Activated T-helper 2 cell treated with anti-CD3 and anti-CD28 coated beads, Interferon-gamma antibody, Interleukin-2, Interleukin-4, amounts not matched to agents 10 μg/mL and 5 μg/mL and 100 μg/mL, durations not matched to agents 14 hours and 24 hours and 36 hours (primary cell): ENCODE results near the gene EIF2B5. TPM values are rescaled to one million over a fixed set of nuclear protein-coding genes. Genes with fewer than 3 reads are reported as not detected.
A peak's percentile ranks its signal among the peaks of the same experiment; 100 is the strongest.

Source experiments
- DNase-seq: peaks from one replicate; pipeline ENCODE4 v3.0.0; 2021; ENCODE audit warnings: low spot score
- H3K27ac Mint-ChIP-seq: one replicate; pipeline ENCODE4 v1.8.0; 2021; ENCODE audit warnings: mixed read lengths
- H3K27me3 Mint-ChIP-seq: one replicate; pipeline ENCODE4 v1.8.0; 2021; ENCODE audit warnings: low read depth, mixed read lengths
- H3K36me3 Mint-ChIP-seq: one replicate; pipeline ENCODE4 v1.8.0; 2021; ENCODE audit warnings: low read depth, mixed read lengths
- H3K4me1 Mint-ChIP-seq: one replicate; pipeline ENCODE4 v1.8.0; 2021; ENCODE audit warnings: low read depth, mixed read lengths
- H3K4me3 Mint-ChIP-seq: one replicate; pipeline ENCODE4 v1.8.0; 2021; ENCODE audit warnings: low read depth, mild to moderate bottlenecking, moderate library complexity, mixed read lengths
- H3K9me3 Mint-ChIP-seq: one replicate; pipeline ENCODE4 v1.8.0; 2021; ENCODE audit warnings: mixed read lengths
- intact Hi-C: fragments of 100-400 bp; cut with micrococcal nuclease; formaldehyde crosslinking; loops from one replicate; pipeline ENCODE4 v1.15.1; 2023
- total RNA-seq: library from RNA; stranded (reverse); gene quantifications from 2 replicates; pipeline ENCODE4 v1.2.3, GENCODE V29; 2022

Gene EIF2B5
- total RNA-seq, 1 donor from 2014 or later: 75.0 TPM

DNA sequence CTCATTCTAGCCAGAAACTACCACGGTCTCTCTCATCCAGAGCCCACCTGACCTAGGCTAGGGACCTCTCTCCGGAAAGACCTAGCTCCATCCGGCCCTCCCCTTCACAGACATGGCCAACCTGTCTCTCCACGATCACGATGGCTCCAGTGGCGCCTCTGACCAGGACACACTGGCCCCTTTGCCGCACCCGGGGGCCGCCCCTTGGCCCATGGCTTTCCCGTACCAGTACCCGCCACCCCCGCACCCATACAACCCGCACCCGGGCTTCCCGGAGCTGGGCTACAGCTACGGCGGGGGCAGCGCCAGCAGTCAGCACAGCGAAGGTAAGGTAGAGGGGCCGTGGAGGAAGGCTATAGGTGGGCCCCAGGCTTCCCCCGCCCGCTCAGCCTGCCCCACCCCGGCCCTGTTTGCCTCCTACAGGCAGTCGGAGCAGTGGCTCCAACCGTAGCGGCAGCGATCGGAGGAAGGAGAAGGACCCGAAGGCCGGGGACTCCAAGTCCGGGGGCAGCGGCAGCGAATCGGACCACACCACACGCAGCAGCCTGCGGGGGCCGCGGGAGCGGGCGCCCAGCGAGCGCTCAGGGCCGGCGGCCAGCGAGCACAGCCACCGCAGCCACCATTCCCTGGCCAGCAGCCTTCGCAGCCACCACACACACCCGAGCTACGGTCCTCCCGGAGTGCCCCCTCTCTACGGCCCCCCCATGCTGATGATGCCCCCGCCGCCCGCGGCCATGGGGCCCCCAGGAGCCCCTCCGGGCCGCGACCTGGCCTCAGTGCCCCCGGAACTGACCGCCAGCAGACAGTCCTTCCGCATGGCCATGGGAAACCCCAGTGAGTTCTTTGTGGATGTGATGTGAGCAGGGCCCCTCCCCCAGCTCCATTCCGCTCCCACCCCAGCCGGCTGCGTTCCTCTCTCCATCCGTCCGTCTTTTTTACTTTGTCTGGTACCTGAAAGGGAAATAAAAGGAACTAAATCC, 35.0 kb downstream of the EIF2B5 start:
- intact Hi-C loops: no loop called here
- H3K27me3 Mint-ChIP-seq: no peaks in the 10 kb centered on the region

DNA sequence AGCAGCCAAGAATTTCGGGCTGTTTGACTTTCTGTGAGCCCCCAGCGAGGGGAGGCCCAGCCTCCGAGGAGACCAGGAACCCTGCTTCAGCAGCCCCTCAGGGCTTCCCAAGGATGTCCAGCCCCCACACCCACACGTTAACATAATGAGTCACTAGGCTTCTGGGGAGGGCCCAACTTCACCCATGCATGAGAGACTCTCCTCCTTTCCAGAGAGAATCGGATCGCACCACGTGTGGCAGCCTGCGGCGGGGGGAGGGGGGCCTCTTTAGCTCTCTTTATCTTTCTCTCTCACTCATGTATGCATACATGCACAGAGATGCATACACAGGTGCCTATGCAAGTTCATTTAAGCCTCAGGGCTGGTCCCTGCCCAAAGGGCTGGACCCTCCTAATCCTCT, 36.4 kb downstream of the EIF2B5 start:
- DNase-seq: no peak
- peaks cover 32% of the 10 kb centered on the region for H3K36me3 Mint-ChIP-seq
- no peaks in the 10 kb centered on the region for H3K9me3 Mint-ChIP-seq
- no peak overlapping the region for H3K27ac Mint-ChIP-seq
- no peaks in the 10 kb centered on the region for H3K27me3 Mint-ChIP-seq
- H3K4me3 Mint-ChIP-seq: no peak overlapping the region
- peaks cover 13% of the 10 kb centered on the region for H3K4me1 Mint-ChIP-seq
- intact Hi-C loops: no loop called here

More for the DNA sequence above, 35.0 kb downstream of the EIF2B5 start:
- no peaks in the 10 kb centered on the region for H3K9me3 Mint-ChIP-seq
- H3K4me1 Mint-ChIP-seq: peaks cover 3% of the 10 kb centered on the region
- no peak overlapping the region for H3K4me3 Mint-ChIP-seq
- H3K27ac Mint-ChIP-seq: no peak overlapping the region
- DNase-seq: no peak
- peaks cover 33% of the 10 kb centered on the region for H3K36me3 Mint-ChIP-seq

DNA sequence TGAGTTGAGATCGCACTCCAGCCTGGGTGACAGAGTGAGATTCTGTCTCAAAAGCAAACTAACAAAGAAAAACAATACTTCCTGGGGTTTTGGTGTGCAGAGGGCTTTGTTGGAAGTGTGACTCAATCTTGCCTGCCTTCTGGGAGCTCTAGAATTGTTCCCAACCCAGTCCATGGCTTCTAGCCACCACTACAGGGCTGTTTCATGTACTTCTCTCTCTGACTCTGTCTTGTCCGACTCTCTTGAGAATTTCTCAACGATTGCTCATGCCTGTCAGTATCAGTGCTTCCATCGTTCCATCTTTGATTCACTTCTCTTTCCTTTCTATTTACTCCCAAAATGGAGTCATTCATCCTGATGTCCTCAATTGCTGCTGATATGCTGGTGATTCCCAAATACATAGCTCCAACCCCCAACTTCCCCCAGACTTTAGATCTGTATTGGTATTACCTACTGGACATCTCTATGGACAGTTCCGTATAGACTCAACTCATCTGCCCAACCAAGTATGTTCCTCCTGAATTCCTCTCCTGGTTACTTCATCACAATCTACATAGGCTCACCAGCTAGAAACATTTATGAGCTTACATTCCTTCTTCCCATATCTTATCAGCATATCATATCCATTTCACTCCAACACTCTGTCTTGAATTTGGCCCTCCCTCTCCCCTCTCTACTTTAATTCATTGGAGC, 37.7 kb downstream of the EIF2B5 start:
- H3K4me3 Mint-ChIP-seq: no peak overlapping the region
- no peaks in the 10 kb centered on the region for H3K27me3 Mint-ChIP-seq
- H3K9me3 Mint-ChIP-seq: no peaks in the 10 kb centered on the region
- peaks cover 14% of the 10 kb centered on the region for H3K4me1 Mint-ChIP-seq
- intact Hi-C loops: no loop called here
- H3K27ac Mint-ChIP-seq: no peak overlapping the region
- H3K36me3 Mint-ChIP-seq: peaks cover 27% of the 10 kb centered on the region
- no peak for DNase-seq

DNA sequence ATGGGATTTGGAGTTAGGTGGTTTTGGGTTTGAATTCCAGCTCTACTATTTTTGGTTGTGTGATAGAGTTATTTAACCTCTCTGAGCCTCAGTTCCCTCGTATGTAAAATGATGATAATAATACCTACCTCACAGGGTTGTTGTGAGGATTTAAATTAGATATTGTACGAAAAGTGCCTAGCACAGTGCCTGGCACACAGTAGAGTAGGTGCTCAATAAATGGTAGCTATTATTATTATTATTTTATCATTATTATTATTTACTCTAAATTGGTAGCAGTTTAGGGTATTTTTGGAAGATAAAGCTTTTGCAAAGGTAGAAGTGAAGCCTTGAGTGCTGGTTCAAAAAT, 38.2 kb downstream of the EIF2B5 start:
- H3K4me1 Mint-ChIP-seq: peaks cover 17% of the 10 kb centered on the region
- no peak for DNase-seq
- H3K27ac Mint-ChIP-seq: no peak overlapping the region
- no peak overlapping the region for H3K4me3 Mint-ChIP-seq
- intact Hi-C loops: no loop called here
- H3K9me3 Mint-ChIP-seq: no peaks in the 10 kb centered on the region
- H3K36me3 Mint-ChIP-seq: peaks cover 32% of the 10 kb centered on the region
- H3K27me3 Mint-ChIP-seq: no peaks in the 10 kb centered on the region

DNA sequence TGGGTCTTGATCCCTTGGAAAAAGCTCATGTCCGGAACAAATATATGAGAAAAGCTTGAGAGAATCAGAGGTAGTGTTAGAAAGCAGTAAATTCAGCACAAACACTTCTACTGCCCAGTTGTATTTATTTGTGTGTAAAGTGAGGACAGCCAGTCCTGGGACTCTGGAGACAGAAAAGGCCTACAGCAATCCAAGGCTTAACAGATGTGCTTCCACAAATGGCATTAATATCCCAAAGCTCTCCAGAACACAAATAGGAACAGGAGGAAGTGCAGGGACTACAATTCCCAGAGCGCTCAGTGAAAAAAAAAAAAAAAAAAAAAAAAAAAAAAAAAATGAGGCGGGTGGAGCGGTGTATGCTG, 39.1 kb downstream of the EIF2B5 start:
- Mint-ChIP-seq H3K27ac (peak overlapping the region; percentile 49), H3K27me3 (no peaks in the 10 kb centered on the region), H3K36me3 (peaks cover 40% of the 10 kb centered on the region), H3K9me3 (no peaks in the 10 kb centered on the region), H3K4me3 (peak overlapping the region; percentile 97), H3K4me1 (peaks cover 17% of the 10 kb centered on the region)
- intact Hi-C loops: loop anchor here (1.0 to 2.0 kb wide), 5 partner anchors 12 to 125 kb away; partner anchors contain the start of genes ABCF3, ALG3, DVL3 and EEF1AKMT4
- no peak for DNase-seq

DNA sequence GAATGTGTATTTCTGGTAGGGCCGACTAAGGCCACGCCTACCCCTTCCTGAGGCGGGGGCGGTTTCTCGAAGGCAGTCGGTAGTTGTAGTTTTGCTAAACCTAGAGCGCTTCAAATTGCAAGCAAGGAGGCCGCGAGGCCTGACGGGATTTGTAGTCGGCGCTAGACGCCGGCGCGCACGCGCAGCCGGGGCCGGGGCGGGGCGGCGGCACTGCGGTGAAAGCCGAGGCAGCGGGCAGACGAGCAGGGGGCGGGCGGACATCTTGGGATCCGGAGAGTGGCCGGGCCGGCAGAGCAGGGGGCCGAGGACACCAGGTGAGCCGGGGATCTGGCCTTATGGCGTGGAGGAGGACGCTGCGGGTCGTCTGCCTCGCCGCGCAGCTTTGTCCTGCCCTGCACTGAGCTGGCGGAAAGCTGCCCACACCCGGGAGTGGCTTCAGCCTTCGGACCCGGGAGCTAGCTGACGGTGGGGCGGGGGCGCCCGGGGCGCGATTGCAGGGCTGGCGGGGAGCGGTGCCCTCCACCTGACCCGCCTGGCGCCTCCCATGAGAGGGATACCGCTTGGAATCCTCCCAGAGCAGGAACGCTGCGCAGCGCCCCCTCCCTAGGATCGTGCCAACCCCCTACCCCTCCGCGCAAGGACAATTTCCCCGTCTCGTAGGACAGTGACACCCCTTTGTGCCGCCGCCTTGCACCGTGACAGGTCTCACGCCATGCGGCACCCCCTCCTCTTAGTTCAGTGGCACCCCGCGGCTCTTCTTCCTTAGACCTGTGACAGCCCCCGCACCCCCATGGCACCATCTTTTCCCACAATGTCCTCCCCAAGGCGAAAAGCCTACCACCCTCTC, 39.7 kb downstream of the EIF2B5 start, which contains the start of gene AP2M1:
Gene AP2M1 (plus strand): TSS at position 210 of the 847 bp plus-strand sequence. CDS start 2,139 bp downstream, outside the sequence.
- Mint-ChIP-seq H3K4me3 (peak within 1 kb of the TSS; percentile 97), H3K36me3 (peaks cover 46% of the 10 kb centered on the region), H3K27me3 (no peaks in the 10 kb centered on the region), H3K27ac (peak within 1 kb of the TSS; percentile 82), H3K9me3 (no peaks in the 10 kb centered on the region), H3K4me1 (peaks cover 17% of the 10 kb centered on the region)
- intact Hi-C loops: loop anchor here (1.0 to 2.0 kb wide), 6 partner anchors 11 to 158 kb away; partner anchors contain the start of genes ABCC5, ABCF3, ALG3 and DVL3
- DNase-seq: peak; percentile 98

DNA sequence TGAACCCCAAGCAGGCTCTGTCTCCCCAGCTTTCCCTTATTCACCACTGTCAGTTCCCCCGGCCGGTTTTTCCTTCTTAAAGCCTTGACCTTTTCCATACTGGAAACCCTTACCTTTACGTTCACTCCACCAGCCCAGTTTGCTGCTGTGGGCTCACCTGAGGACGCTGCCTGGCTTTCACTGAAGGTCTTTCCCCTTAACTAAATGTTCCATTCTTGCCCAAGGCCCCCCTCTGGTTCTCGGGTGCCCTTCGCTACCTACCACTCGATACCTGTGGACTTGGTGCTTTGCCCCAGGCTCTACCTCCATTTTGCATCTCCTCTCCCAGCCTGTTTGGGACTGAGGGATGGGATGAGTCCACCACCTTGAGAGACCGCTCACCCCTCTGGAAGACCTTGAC, 40.3 kb downstream of the EIF2B5 start:
- peak overlapping the region; percentile 82 for H3K27ac Mint-ChIP-seq
- no peak for DNase-seq
- H3K4me3 Mint-ChIP-seq: peak overlapping the region; percentile 97
- H3K36me3 Mint-ChIP-seq: peaks cover 52% of the 10 kb centered on the region
- intact Hi-C loops: loop anchor here (1.0 to 2.0 kb wide), 2 partner anchors 73 to 158 kb away; partner anchors contain the start of genes ABCC5, ALG3 and EEF1AKMT4
- no peaks in the 10 kb centered on the region for H3K9me3 Mint-ChIP-seq
- no peaks in the 10 kb centered on the region for H3K27me3 Mint-ChIP-seq
- peaks cover 17% of the 10 kb centered on the region for H3K4me1 Mint-ChIP-seq

DNA sequence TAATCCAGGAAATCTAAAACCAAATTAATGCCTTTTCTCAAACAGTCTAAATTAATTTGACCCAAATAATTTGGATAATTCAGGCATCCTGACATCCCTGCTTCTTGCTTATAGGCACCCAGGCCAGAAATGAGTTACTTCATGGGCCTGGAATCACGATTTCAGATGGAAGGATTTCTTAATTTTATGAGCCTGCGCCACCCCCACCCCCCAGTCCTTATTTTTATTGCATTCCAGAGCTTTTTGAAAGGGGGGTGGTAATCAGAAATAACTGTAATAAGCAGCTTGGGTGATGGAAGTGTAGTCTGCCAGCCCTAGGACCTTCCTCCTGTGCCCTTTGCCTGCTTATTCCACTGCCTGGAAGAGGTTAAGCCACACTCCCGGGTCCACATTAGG, 40.8 kb downstream of the EIF2B5 start:
- Mint-ChIP-seq H3K4me3 (peak overlapping the region; percentile 97), H3K27ac (peak overlapping the region; percentile 82), H3K27me3 (no peaks in the 10 kb centered on the region), H3K9me3 (no peaks in the 10 kb centered on the region), H3K4me1 (peaks cover 17% of the 10 kb centered on the region), H3K36me3 (peaks cover 53% of the 10 kb centered on the region)
- intact Hi-C loops: loop anchor here (1.0 to 2.0 kb wide), 2 partner anchors 73 to 159 kb away; partner anchors contain the start of genes ABCC5, ALG3 and EEF1AKMT4
- no peak for DNase-seq

DNA sequence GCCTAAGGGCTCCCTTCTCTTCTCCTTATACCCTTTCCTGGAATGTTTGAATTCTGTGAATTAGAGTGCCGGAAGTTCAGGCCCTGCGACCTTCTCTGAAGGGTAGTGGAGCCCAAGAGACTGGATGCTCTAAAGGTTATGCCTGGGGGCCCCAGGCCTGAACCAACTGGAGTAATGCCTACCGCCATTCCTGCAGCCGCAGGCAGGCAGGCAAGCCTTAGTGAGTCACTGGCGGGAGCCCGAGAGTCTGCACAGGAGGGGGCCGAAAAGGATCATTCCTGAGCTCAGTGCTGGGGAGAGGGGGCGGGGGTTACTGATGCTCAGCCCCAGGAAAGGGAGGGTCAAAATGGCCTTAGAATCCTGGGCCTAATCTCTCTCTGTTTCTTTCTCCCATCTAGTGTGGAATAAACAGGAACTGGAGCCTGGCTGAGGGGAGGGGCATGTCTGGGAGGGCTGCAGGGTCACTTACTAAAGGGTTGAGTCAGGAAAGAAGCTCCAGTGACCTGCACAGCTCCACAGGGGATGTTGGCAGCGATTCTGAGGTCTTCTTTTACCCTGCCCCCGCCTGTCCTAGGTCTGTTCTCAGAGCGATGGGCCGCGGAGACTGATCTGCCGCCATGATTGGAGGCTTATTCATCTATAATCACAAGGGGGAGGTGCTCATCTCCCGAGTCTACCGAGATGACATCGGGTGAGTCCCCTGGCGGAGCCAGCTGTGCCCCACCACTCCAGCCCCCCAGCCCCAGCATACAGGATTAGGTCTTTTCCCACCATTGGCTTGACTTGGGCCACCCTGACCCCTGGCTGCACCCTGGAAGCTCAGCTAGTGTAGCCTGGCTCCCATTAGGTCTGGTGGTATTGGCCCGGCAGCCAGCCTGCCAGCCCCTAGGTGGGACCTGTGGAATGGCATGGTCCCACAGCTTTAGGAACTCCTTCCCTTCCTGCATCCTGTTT, 41.5 kb downstream of the EIF2B5 start:
- peaks cover 53% of the 10 kb centered on the region for H3K36me3 Mint-ChIP-seq
- no peaks in the 10 kb centered on the region for H3K9me3 Mint-ChIP-seq
- DNase-seq: no peak
- peak overlapping the region; percentile 97 for H3K4me3 Mint-ChIP-seq
- H3K27ac Mint-ChIP-seq: no peak overlapping the region
- H3K27me3 Mint-ChIP-seq: no peaks in the 10 kb centered on the region
- intact Hi-C loops: no loop called here
- H3K4me1 Mint-ChIP-seq: peaks cover 17% of the 10 kb centered on the region

DNA sequence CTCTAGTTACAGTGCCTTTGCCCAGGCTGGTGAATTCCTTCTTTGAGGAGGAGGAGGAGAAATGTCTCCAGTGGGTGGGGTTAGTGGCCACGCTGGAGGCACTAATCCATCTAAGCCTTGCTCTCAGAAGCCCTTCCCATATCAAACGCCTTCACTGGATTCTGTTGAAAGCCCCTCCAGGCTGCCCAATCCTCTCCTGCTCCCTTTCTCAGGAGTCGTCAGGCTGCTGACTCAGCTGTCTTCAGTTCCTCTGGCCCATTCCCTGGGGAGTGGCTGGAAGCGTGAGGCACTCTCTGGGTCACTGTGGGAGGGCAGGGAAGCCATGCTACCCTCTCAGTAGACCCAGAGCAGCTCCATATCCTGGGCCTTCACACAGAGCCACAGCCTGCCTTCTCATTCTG, 42.2 kb downstream of the EIF2B5 start:
- peaks cover 17% of the 10 kb centered on the region for H3K4me1 Mint-ChIP-seq
- H3K27ac Mint-ChIP-seq: no peak overlapping the region
- H3K36me3 Mint-ChIP-seq: peaks cover 53% of the 10 kb centered on the region
- H3K9me3 Mint-ChIP-seq: no peaks in the 10 kb centered on the region
- H3K27me3 Mint-ChIP-seq: no peaks in the 10 kb centered on the region
- intact Hi-C loops: no loop called here
- DNase-seq: no peak
- H3K4me3 Mint-ChIP-seq: peak overlapping the region; percentile 30

DNA sequence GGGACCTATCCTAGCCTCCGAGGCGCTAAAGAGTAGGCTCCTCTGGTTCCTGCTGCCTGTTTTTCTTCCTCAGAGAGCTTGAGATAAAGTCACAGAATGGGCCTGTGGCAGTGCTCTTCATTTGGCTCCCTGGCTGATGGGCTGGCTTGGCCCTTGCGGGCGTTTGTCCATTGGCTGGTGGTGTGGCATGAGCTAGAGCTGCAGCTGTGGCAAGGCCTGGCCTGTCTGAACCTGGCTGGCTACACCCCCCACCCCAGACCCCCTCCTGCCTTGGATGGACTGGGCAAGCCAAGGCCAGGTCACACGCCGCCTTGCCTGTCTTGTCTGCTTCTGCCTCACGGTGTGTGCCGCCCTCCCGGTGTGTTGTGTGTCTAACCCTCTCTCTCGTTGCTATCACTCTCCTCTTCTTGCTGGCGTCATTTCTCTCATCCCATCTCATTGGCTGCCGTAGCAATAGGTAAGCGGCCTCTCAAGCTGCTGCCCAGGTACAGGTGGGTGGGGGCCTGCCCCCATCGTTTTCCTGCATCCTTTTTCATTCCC, 42.7 kb downstream of the EIF2B5 start:
- intact Hi-C loops: no loop called here
- H3K4me3 Mint-ChIP-seq: peak overlapping the region; percentile 49
- no peaks in the 10 kb centered on the region for H3K9me3 Mint-ChIP-seq
- peaks cover 58% of the 10 kb centered on the region for H3K36me3 Mint-ChIP-seq
- DNase-seq: no peak
- H3K27me3 Mint-ChIP-seq: no peaks in the 10 kb centered on the region
- H3K27ac Mint-ChIP-seq: no peak overlapping the region
- H3K4me1 Mint-ChIP-seq: peaks cover 17% of the 10 kb centered on the region
